ENCODE measurements around the gene OR51A7. TPM values are rescaled to one million over a fixed set of nuclear protein-coding genes. Genes with fewer than 3 reads are reported as not detected.

The OR51A7 gene
- total and polyA plus RNA-seq, 9 of the 15 experiments (the other 6 are each of a cell fraction or from before 2014, with no cell fraction given) = not detected

GRCh38 chr11:4936745-4937144 lies 33.2 kb downstream of the OR51A7 start (continued):
- TF ChIP-seq ZFP91 (CRISPR knock-in tag; IDR thresholded peaks at IDR 0.05) = no peak
- TF ChIP-seq, protein P1, sequence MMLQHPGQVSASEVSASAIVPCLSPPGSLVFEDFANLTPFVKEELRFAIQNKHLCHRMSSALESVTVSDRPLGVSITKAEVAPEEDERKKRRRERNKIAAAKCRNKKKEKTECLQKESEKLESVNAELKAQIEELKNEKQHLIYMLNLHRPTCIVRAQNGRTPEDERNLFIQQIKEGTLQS (IDR thresholded peaks at IDR 0.05) = peak; percentile 52; the same call in 1 of the 2 replicates
- TF ChIP-seq, protein P1 (CRISPR knock-in tag; conservative IDR thresholded peaks at IDR 0.05) = no peak

- intact Hi-C loops (cut with micrococcal nuclease) (no loop called here), in situ Hi-C loops (cut with MboI) (no loop called here)
- Histone ChIP-seq H3K9ac (ENCODE audit: insufficient read depth in 1 of 2, low read depth in 2 of 2, low read length in 2 of 2) (no peak within 1 kb of the TSS), H4K20me1 (replicated peaks; ENCODE audit: control insufficient read depth, insufficient read depth, low read length) (no peaks in the 10 kb centered on the region), H3K36me3 (ENCODE audit: control insufficient read depth, insufficient read depth, low read length) (no peaks in the 10 kb centered on the region), H3K27ac (ENCODE audit: extremely low read depth, low read depth, low read length) (no peak within 1 kb of the TSS), H3K27me3 (ENCODE audit: control insufficient read depth in 2 of 2, insufficient read depth in 2 of 2, low read length in 2 of 2) (no peaks in the 10 kb centered on the region), H3K4me1 (replicated peaks in 1 of 2; ENCODE audit: control insufficient read depth in 2 of 2, insufficient read depth in 2 of 2, low read length in 2 of 2) (no peaks in the 10 kb centered on the region), H3K4me3 (no peak within 1 kb of the TSS), H3K4me2 (ENCODE audit: insufficient read depth, low read length) (no peak within 1 kb of the TSS), H3K9me3 (replicated peaks; ENCODE audit: control insufficient read depth, insufficient read depth, low read depth, low read length) (no peaks in the 10 kb centered on the region), H3K79me2 (ENCODE audit: control insufficient read depth, insufficient read depth, low read length) (no peaks in the 10 kb centered on the region), H3K9me1 (ENCODE audit: control insufficient read depth, insufficient read depth, low read length) (no peaks in the 10 kb centered on the region), H2AFZ (ENCODE audit: low read depth, low read length) (no peak within 1 kb of the TSS)
- no TSS peak for BruUV-seq (replicated peaks)
- ATAC-seq = no peak
- DNase-seq (ENCODE audit: extremely low read depth in 1 of 4, low spot score in 3 of 4) = no peak
- POLR2A ChIA-PET = no interaction called here
- FAIRE-seq = no peak
- CTCF ChIA-PET (ENCODE audit: low intra/inter-chr PET ratio) = no interaction called here
- TF ChIP-seq ATF7 (IDR thresholded peaks at IDR 0.05) = no peak
- no peak for TF ChIP-seq ELF1 (tag; IDR thresholded peaks at IDR 0.05)
- no peak for TF ChIP-seq ZNF695 (CRISPR knock-in tag; IDR thresholded peaks at IDR 0.05)
- no peak for TF ChIP-seq ZBED1 (IDR thresholded peaks at IDR 0.05)
- TF ChIP-seq ZNF699 (CRISPR knock-in tag; IDR thresholded peaks at IDR 0.05; ENCODE audit: insufficient replicate concordance) = no peak
- no peak for TF ChIP-seq ZNF263 (CRISPR knock-in tag; IDR thresholded peaks at IDR 0.05; ENCODE audit: borderline replicate concordance)
- no peak for TF ChIP-seq PPARD (CRISPR knock-in tag; IDR thresholded peaks at IDR 0.05)
- TF ChIP-seq, protein P2, sequence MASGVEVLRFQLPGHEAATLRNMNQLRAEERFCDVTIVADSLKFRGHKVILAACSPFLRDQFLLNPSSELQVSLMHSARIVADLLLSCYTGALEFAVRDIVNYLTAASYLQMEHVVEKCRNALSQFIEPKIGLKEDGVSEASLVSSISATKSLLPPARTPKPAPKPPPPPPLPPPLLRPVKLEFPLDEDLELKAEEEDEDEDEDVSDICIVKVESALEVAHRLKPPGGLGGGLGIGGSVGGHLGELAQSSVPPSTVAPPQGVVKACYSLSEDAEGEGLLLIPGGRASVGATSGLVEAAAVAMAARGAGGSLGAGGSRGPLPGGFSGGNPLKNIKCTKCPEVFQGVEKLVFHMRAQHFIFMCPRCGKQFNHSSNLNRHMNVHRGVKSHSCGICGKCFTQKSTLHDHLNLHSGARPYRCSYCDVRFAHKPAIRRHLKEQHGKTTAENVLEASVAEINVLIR (CRISPR knock-in tag; IDR thresholded peaks at IDR 0.05) = no peak
- TF ChIP-seq IRF9 (tag; IDR thresholded peaks at IDR 0.05) = no peak
- no peak for TF ChIP-seq NFATC3 (IDR thresholded peaks at IDR 0.05)
- TF ChIP-seq ZNF274 (IDR thresholded peaks at IDR 0.05; ENCODE audit: borderline replicate concordance, low read depth, low read length) = no peak
- TF ChIP-seq, protein P3, sequence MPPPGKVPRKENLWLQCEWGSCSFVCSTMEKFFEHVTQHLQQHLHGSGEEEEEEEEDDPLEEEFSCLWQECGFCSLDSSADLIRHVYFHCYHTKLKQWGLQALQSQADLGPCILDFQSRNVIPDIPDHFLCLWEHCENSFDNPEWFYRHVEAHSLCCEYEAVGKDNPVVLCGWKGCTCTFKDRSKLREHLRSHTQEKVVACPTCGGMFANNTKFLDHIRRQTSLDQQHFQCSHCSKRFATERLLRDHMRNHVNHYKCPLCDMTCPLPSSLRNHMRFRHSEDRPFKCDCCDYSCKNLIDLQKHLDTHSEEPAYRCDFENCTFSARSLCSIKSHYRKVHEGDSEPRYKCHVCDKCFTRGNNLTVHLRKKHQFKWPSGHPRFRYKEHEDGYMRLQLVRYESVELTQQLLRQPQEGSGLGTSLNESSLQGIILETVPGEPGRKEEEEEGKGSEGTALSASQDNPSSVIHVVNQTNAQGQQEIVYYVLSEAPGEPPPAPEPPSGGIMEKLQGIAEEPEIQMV (tag; conservative IDR thresholded peaks at IDR 0.05; ENCODE audit: low read depth) = no peak
- no peak for TF ChIP-seq ZC3H4 (CRISPR knock-in tag; IDR thresholded peaks at IDR 0.05; ENCODE audit: borderline replicate concordance)
- TF ChIP-seq TAF7 (tag; IDR thresholded peaks at IDR 0.05) = no peak
These were observed 43.9 kb downstream of the OR51A7 start, which contains the start of gene OR51A4 for GRCh38 chr11:4947505-4947904. Gene OR51A4 (minus strand): TSS chr11:4947605. CDS start chr11:4947100, 505 bp downstream.

All from K562 (cell line).